ENCODE data around the gene ARHGAP5.

- TF ChIP-seq CTCF (IDR thresholded peaks at IDR 0.05) (peak; percentile 85), ZFX (IDR thresholded peaks at IDR 0.05; ENCODE audit: borderline replicate concordance) (no peak)
These were observed 3.4 kb upstream of the ARHGAP5 start for GRCh38 chr14:32073537-32074189.
